Stomach (tissue), 9 donors: Measurements from ENCODE around the gene SAMD3. TPM values are rescaled to one million over a fixed set of nuclear protein-coding genes. Genes with fewer than 3 reads are reported as not detected.
A peak's percentile ranks its signal among the peaks of the same experiment; 100 is the strongest.
"Not testable (repeated sequence)": the region's sequence is repeated elsewhere in the genome, so short reads cannot be mapped to it uniquely, and the experiment has no call there.

Source experiments
- DNase-seq, 2 donors: peaks; one replicate each; pipeline versions ENCODE4 v3.0.0 to v3.0.0-alpha.2; 2013 to 2019
- H3K27ac ChIP-seq, 5 donors: fragments of 200-600 bp in 4 of 5; sonication (generic) in 4 of 5; one replicate each; pipeline ENCODE4 v1.5.1; 2013 to 2019; ENCODE audit warnings: mild to moderate bottlenecking in 1 of 5, moderate library complexity in 1 of 5
- H3K27me3 ChIP-seq, 3 donors: fragments of 200-600 bp; sonication (generic); one replicate each; pipeline ENCODE4 v1.5.1; 2017 to 2019; ENCODE audit warnings: mixed run types in 1 of 3
- H3K36me3 ChIP-seq, 4 donors: fragments of 200-600 bp; sonication (generic); 1 replicate in 3 of 4; 2 replicates in 1 of 4; pipeline ENCODE4 v1.5.1; 2016 to 2019
- H3K4me1 ChIP-seq, 4 donors: fragments of 200-600 bp; sonication (generic); one replicate each; pipeline ENCODE4 v1.5.1; 2016 to 2019
- H3K4me3 ChIP-seq, 4 donors: fragments of 200-600 bp; sonication (generic) in 3 of 4; one replicate each; pipeline ENCODE4 v1.5.1; 2016 to 2019; ENCODE audit warnings: mild to moderate bottlenecking in 1 of 4
- H3K9me3 ChIP-seq, 4 donors: fragments of 200-600 bp; sonication (generic); one replicate each; pipeline ENCODE4 v1.5.1; 2016 to 2019
- EP300 ChIP-seq: sonication (generic); formaldehyde crosslinking; IDR thresholded peaks from one replicate; pipeline ENCODE4 v1.6.1; 2017; ENCODE audit warnings: antibody characterized with exemption
- POLR2A ChIP-seq, 4 donors: fragments of 450-650 bp; IDR thresholded peaks; one replicate each; pipeline ENCODE4 v1.6.1; 2016; ENCODE audit warnings: antibody characterized with exemption in 4 of 4, control low read depth in 2 of 4, mild to moderate bottlenecking in 1 of 4, moderate library complexity in 1 of 4
- POLR2AphosphoS5 ChIP-seq, 3 donors: sonication (generic); formaldehyde crosslinking; IDR thresholded peaks; one replicate each; pipeline ENCODE4 v1.6.1; 2016; ENCODE audit warnings: antibody characterized with exemption in 3 of 3
- WGBS, 5 donors: extraction: QIAGEN DNeasy Blood & Tissue Kit in 3 of 5; methylation state at CpG; one replicate each; pipeline versions ENCODE4 v1.1.5 to v1.1.7; 2013 to 2018; 5-methylcytosine and 5-hydroxymethylcytosine counted together
- intact Hi-C: fragments of 100-400 bp; cut with DNase I; formaldehyde crosslinking; loops from one replicate; pipeline ENCODE4 v1.15.1; 2023; ENCODE audit warnings: low total_unique reads
- polyA plus RNA-seq, 3 donors: library from polyadenylated mRNA; stranded (reverse); fragments of 200-250 nt; gene quantifications; one replicate each; pipeline ENCODE4 v1.2.3, GENCODE V29; 2013
- total RNA-seq, 5 donors: library from RNA; depleted of rRNA; stranded (reverse); fragments of >200 nt; gene quantifications; one replicate each; pipeline versions ENCODE4 v1.1.0 to v1.2.3, GENCODE V29; 2014 to 2016
- TF ChIP-seq, protein P1 (sequence below), 7 experiments: fragments of 450-650 bp in 4 of 7; fragments of 200-600 bp in 3 of 7; sonication (generic) in 3 of 7; IDR thresholded peaks; one replicate each; pipeline ENCODE4 v1.5.1; 2016 to 2019; ENCODE audit warnings: antibody characterized with exemption in 7 of 7, control low read depth in 2 of 7, mild to moderate bottlenecking in 1 of 7
- donor health status: healthy with polysubstance abuse.
- donor health status: Bipolar disorder and iron deficiency.
- donor health status: healthy.

The SAMD3 gene
- total and polyA plus RNA-seq, 8 donors: 0.15 to 4.2 (median 1.3) TPM; not detected in 2

GRCh38 chr6:130240232-130240631 is 17.5 kb upstream of the SAMD3 start:
- 49 to 65% (median 59%) methylated on average over 4 of the region's 4 CpGs for WGBS, 5 donors
- Histone ChIP-seq H3K4me3 (no peak overlapping the region), H3K27ac (no peak overlapping the region), H3K9me3 (no peaks in the 10 kb centered on the region), H3K27me3 (no peaks in the 10 kb centered on the region), H3K36me3 (no peaks in the 10 kb centered on the region), H3K4me1 (no peaks in the 10 kb centered on the region)
- intact Hi-C loops: no loop called here
- DNase-seq: peak in 1 of 2 donors; percentile 29
- no peak for TF ChIP-seq POLR2AphosphoS5 (IDR thresholded peaks at IDR 0.05)
- TF ChIP-seq EP300: no peak
- no peak for TF ChIP-seq POLR2A (IDR thresholded peaks at IDR 0.05)
- TF ChIP-seq, protein P1, sequence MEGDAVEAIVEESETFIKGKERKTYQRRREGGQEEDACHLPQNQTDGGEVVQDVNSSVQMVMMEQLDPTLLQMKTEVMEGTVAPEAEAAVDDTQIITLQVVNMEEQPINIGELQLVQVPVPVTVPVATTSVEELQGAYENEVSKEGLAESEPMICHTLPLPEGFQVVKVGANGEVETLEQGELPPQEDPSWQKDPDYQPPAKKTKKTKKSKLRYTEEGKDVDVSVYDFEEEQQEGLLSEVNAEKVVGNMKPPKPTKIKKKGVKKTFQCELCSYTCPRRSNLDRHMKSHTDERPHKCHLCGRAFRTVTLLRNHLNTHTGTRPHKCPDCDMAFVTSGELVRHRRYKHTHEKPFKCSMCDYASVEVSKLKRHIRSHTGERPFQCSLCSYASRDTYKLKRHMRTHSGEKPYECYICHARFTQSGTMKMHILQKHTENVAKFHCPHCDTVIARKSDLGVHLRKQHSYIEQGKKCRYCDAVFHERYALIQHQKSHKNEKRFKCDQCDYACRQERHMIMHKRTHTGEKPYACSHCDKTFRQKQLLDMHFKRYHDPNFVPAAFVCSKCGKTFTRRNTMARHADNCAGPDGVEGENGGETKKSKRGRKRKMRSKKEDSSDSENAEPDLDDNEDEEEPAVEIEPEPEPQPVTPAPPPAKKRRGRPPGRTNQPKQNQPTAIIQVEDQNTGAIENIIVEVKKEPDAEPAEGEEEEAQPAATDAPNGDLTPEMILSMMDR (IDR thresholded peaks at IDR 0.05): no peak

DNA sequence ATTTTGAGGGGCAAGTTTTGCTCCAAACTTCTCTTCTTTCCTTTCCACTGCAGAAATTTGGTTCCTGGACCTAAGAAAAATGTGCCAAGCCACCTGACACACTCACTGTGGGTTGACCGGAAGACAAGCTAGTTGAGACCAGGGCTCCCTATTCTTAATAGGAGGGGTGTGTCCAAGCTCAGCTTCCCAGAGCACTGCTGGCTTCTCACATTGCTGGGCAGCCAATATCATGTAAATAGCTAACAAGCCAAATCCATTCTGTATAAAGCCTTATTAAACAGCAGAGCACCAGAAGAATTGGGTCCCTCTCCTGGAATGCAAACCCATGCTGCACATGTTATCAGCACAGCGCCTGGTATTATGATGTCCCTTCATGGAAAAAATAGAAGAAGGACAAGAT is 17.0 kb upstream of the SAMD3 start:
- no peaks in the 10 kb centered on the region for H3K9me3 ChIP-seq
- no peak for DNase-seq
- H3K4me1 ChIP-seq: no peaks in the 10 kb centered on the region
- H3K36me3 ChIP-seq: no peaks in the 10 kb centered on the region
- WGBS, 5 donors: 71 to 87% (median 81%) methylated on average over 2 of the region's 2 CpGs
- intact Hi-C loops: no loop called here
- no peak overlapping the region for H3K27ac ChIP-seq
- no peaks in the 10 kb centered on the region for H3K27me3 ChIP-seq
- TF ChIP-seq POLR2AphosphoS5 (IDR thresholded peaks at IDR 0.05) (no peak), POLR2A (IDR thresholded peaks at IDR 0.05) (no peak), EP300 (no peak)
- TF ChIP-seq, protein P1 (IDR thresholded peaks at IDR 0.05): no peak
- no peak overlapping the region for H3K4me3 ChIP-seq

- H3K27me3 ChIP-seq: no peaks in the 10 kb centered on the region
- H3K27ac ChIP-seq: no peak overlapping the region
- intact Hi-C loops: no loop called here
- 43 to 56% (median 51%) methylated on average over 3 of the region's 3 CpGs for WGBS, 5 donors
- no peaks in the 10 kb centered on the region for H3K36me3 ChIP-seq
- DNase-seq: no peak
- no peaks in the 10 kb centered on the region for H3K4me1 ChIP-seq
- no peaks in the 10 kb centered on the region for H3K9me3 ChIP-seq
- H3K4me3 ChIP-seq: no peak overlapping the region
- TF ChIP-seq, protein P1 (IDR thresholded peaks at IDR 0.05): no peak
- no peak for TF ChIP-seq POLR2AphosphoS5 (IDR thresholded peaks at IDR 0.05)
- TF ChIP-seq POLR2A (IDR thresholded peaks at IDR 0.05): no peak
- TF ChIP-seq EP300: no peak
These were observed 10.6 kb upstream of the SAMD3 start for GRCh38 chr6:130233330-130233729.

DNA sequence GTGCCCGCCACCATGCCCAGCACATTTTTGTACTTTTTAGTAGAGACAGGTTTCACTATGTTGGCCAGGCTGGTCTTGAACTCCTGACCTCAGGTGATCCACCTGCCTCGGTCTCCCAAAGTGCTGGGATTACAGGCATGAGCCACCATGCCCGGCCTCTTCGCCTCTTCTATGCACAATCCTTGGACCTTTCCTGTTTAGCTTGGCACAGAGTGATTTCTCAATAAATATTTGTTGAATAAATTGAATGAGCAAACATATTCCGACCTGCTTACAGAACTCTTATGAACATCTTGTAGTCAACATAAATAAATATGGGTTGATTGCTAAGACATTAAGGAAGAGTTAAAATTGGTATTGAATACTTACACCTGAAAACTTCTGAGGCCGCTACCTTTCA is 7.8 kb upstream of the SAMD3 start:
- H3K36me3 ChIP-seq, H3K4me3 ChIP-seq, DNase-seq, H3K27me3 ChIP-seq, H3K9me3 ChIP-seq, H3K4me1 ChIP-seq, intact Hi-C loops, H3K27ac ChIP-seq: not testable (repeated sequence)
- WGBS, 5 donors: 54 to 76% (median 66%) methylated on average over 6 of the region's 6 CpGs

- 49 to 81% (median 77%) methylated on average over 4 of the region's 4 CpGs for WGBS, 5 donors
- Histone ChIP-seq H3K36me3 (no peaks in the 10 kb centered on the region), H3K4me1 (no peaks in the 10 kb centered on the region), H3K27me3 (no peaks in the 10 kb centered on the region), H3K9me3 (no peaks in the 10 kb centered on the region), H3K4me3 (no peak overlapping the region), H3K27ac (no peak overlapping the region)
- intact Hi-C loops: no loop called here
- peak in 1 of 2 donors; percentile 7 for DNase-seq
- no peak for TF ChIP-seq POLR2AphosphoS5 (IDR thresholded peaks at IDR 0.05)
- TF ChIP-seq, protein P1 (IDR thresholded peaks at IDR 0.05): no peak
- no peak for TF ChIP-seq POLR2A (IDR thresholded peaks at IDR 0.05)
These were observed 6.9 kb upstream of the SAMD3 start for GRCh38 chr6:130229645-130230044.
